Posterior cingulate gyrus (tissue), 11 donors: Measurements from ENCODE around the gene TMC2.
A peak's percentile ranks its signal among the peaks of the same experiment; 100 is the strongest.

Experiments used
- DNase-seq, 10 donors: peaks; one replicate each; pipeline versions ENCODE4 v3.0.0 to v3.0.0-alpha.2; 2020 to 2021; ENCODE audit warnings: mixed read lengths in 3 of 10
- intact Hi-C: fragments of 100-400 bp; cut with DNase I; formaldehyde crosslinking; loops from one replicate; pipeline ENCODE4 v1.15.1; 2023

The TMC2 gene

GRCh38 chr20:2691127-2691526 is 154.8 kb downstream of the TMC2 start:
- intact Hi-C loops, result loop anchor here (5.0 kb wide), 1 partner anchor 51 kb away; no protein-coding TSS in a partner anchor
- DNase-seq, result peak in 2 of 10 donors; percentile 9 to 62
